Measurements from ENCODE around the gene TRANK1. TPM values are rescaled to one million over a fixed set of nuclear protein-coding genes. Genes with fewer than 3 reads are reported as not detected.

The TRANK1 gene
- total and polyA plus RNA-seq, 2 of the 4 experiments (the other 2 are of a cell fraction), result 7.9 to 12.7 TPM

GRCh38 chr3:36792342-36792741, 152.5 kb downstream of the TRANK1 start:
- Histone ChIP-seq H2AFZ (replicated peaks; ENCODE audit: low read length, poor library complexity) (no peak overlapping the region), H4K20me1 (ENCODE audit: insufficient read depth, low read length) (no peaks in the 10 kb centered on the region), H3K79me1 (ENCODE audit: low read depth in 1 of 2, low read length in 2 of 2) (no peaks in the 10 kb centered on the region), H3K14ac (replicated peaks; ENCODE audit: low read depth, low read length) (no peak overlapping the region), H2BK120ac (ENCODE audit: low read depth, low read length) (no peak overlapping the region), H4K5ac (ENCODE audit: low read depth, low read length) (no peak overlapping the region), H2BK15ac (ENCODE audit: low read depth, low read length) (no peak overlapping the region), H3K27ac (ENCODE audit: insufficient read depth, low read length) (no peak overlapping the region), H2AK5ac (ENCODE audit: low read depth, low read length) (no peak overlapping the region), H2AK9ac (replicated peaks; ENCODE audit: low read depth, low read length, poor library complexity) (no peak overlapping the region), H3K9me3 (ENCODE audit: control insufficient read depth, insufficient read depth, low read length) (no peaks in the 10 kb centered on the region), H3K4me1 (ENCODE audit: control insufficient read depth, insufficient read depth, low read length) (no peaks in the 10 kb centered on the region), H3K36me3 (ENCODE audit: control insufficient read depth, insufficient read depth, low read length) (no peaks in the 10 kb centered on the region), H3K18ac (ENCODE audit: low read depth, low read length) (no peak overlapping the region), H3K4me2 (ENCODE audit: low read depth, low read length) (no peak overlapping the region), H4K91ac (ENCODE audit: insufficient read depth, low read depth, low read length) (no peak overlapping the region), H2BK20ac (ENCODE audit: low read depth, low read length) (no peak overlapping the region), H3K27me3 (ENCODE audit: control insufficient read depth, insufficient read depth, low read length) (peaks cover 2% of the 10 kb centered on the region; the same call in 1 of the 2 replicates), H2BK5ac (ENCODE audit: low read depth, low read length, poor library complexity, severe bottlenecking) (no peak overlapping the region), H3K56ac (ENCODE audit: extremely low read depth, insufficient read depth, low read length) (no peak overlapping the region), H4K8ac (ENCODE audit: low read depth in 2 of 2, low read length in 2 of 2) (no peak overlapping the region), H3K4me3 (ENCODE audit: insufficient read depth, low read depth, low read length) (no peak overlapping the region), H3K4ac (ENCODE audit: low read depth, low read length) (no peak overlapping the region), H3K9ac (ENCODE audit: low read depth, low read length) (no peak overlapping the region), H3K9me1 (ENCODE audit: insufficient read depth, low read length) (no peaks in the 10 kb centered on the region), H3K23ac (ENCODE audit: low read depth, low read length) (no peak overlapping the region)
- intact Hi-C loops (cut with micrococcal nuclease), result loop anchor here (1.0 to 2.0 kb wide), 2 partner anchors 76 to 166 kb away; no protein-coding TSS in a partner anchor
- DNase-seq (peak; percentile 24), ATAC-seq (ENCODE audit: low read depth) (peak; percentile 75)
- no TSS peak for BruUV-seq (replicated peaks)
- dilution Hi-C loops (cut with HindIII; ENCODE audit: low sequenced_read_pairs, unreplicated experiment), result no loop called here
- in situ Hi-C loops (cut with MboI; ENCODE audit: low sequenced_read_pairs), result no loop called here
- TF ChIP-seq POLR2A (IDR thresholded peaks at IDR 0.05; ENCODE audit: low read depth, low read length), result no peak
- peak; percentile 36; the same call in 1 of the 2 replicates for TF ChIP-seq SMC3 (IDR thresholded peaks at IDR 0.05; ENCODE audit: low read depth, low read length)
- peak; percentile 64 for TF ChIP-seq RAD21 (IDR thresholded peaks at IDR 0.05; ENCODE audit: low read length)
- no peak for TF ChIP-seq BHLHE40 (IDR thresholded peaks at IDR 0.05; ENCODE audit: low read depth, low read length)
- no peak for TF ChIP-seq CHD1 (IDR thresholded peaks at IDR 0.05; ENCODE audit: low read depth, low read length)
- TF ChIP-seq NFE2L2 (IDR thresholded peaks at IDR 0.05; ENCODE audit: low read depth, low read length), result no peak
- TF ChIP-seq MXI1 (IDR thresholded peaks at IDR 0.05; ENCODE audit: borderline replicate concordance, low read depth, low read length), result no peak
- TF ChIP-seq CTCF (conservative IDR thresholded peaks at IDR 0.05; ENCODE audit: low read depth, low read length), result peak; percentile 47
- no CpG with 5 or more reads among the region's 4 CpGs for WGBS, 2 experiments (ENCODE audit: extremely low coverage in 2 of 2, insufficient read length in 1 of 2)
- ChIA-PET POLR2A (ENCODE audit: unreplicated experiment) (no interaction called here), CTCF (interaction anchor here (0.6 to 1.7 kb wide), 4 partner anchors 12 to 166 kb away, joined by 3 to 7 read pairs (median 4); no protein-coding TSS in a partner anchor)

Measured in IMR-90 (cell line).